ENCODE results near the gene TAS2R50.

GRCh38 chr12:10940389-10940788, 46.3 kb downstream of the TAS2R50 start:
- TF ChIP-seq CTCF (conservative IDR thresholded peaks at IDR 0.05 in 1 of 2, IDR thresholded peaks at IDR 0.05 in 1 of 2; ENCODE audit: extremely low read depth in 1 of 2, insufficient read depth in 1 of 2, low read depth in 1 of 2, low read length in 2 of 2) (no peak), EZH2 (IDR thresholded peaks at IDR 0.05; ENCODE audit: borderline replicate concordance, low read length) (no peak)

Measured in mammary epithelial cell (primary cell).